ENCODE measurements around the gene CORIN. TPM values are rescaled to one million over a fixed set of nuclear protein-coding genes. Genes with fewer than 3 reads are reported as not detected.

Gene CORIN
- total RNA-seq, 1 donor from 2014 or later, result 0.51 TPM

- no peak overlapping the region for H3K27ac Mint-ChIP-seq (ENCODE audit: unreplicated experiment)
- DNase-seq (ENCODE audit: low spot score), result no peak
- H3K9me3 Mint-ChIP-seq (ENCODE audit: unreplicated experiment), result no peaks in the 10 kb centered on the region
- no peak for TF ChIP-seq CTCF (IDR thresholded peaks at IDR 0.05; ENCODE audit: unreplicated experiment)
- no peaks in the 10 kb centered on the region for H3K36me3 Mint-ChIP-seq (ENCODE audit: low read depth, unreplicated experiment)
- no peak overlapping the region for H3K4me3 Mint-ChIP-seq (ENCODE audit: unreplicated experiment)
- H3K27me3 Mint-ChIP-seq (ENCODE audit: unreplicated experiment), result peaks cover 2% of the 10 kb centered on the region
- no peaks in the 10 kb centered on the region for H3K4me1 Mint-ChIP-seq (ENCODE audit: unreplicated experiment)
These were observed 195.6 kb downstream of the CORIN start for GRCh38 chr4:47642191-47642830.

- Mint-ChIP-seq H3K9me3 (ENCODE audit: unreplicated experiment) (peaks cover 5% of the 10 kb centered on the region), H3K36me3 (ENCODE audit: low read depth, unreplicated experiment) (peaks cover 5% of the 10 kb centered on the region), H3K4me1 (ENCODE audit: unreplicated experiment) (no peaks in the 10 kb centered on the region), H3K27ac (ENCODE audit: unreplicated experiment) (no peak overlapping the region), H3K27me3 (ENCODE audit: unreplicated experiment) (peaks cover 2% of the 10 kb centered on the region), H3K4me3 (ENCODE audit: unreplicated experiment) (no peak overlapping the region)
- no peak for TF ChIP-seq CTCF (IDR thresholded peaks at IDR 0.05; ENCODE audit: unreplicated experiment)
- no peak for DNase-seq (ENCODE audit: low spot score)
These were observed 196.1 kb downstream of the CORIN start for GRCh38 chr4:47641755-47642154.

- Mint-ChIP-seq H3K4me1 (ENCODE audit: unreplicated experiment) (no peaks in the 10 kb centered on the region), H3K27ac (ENCODE audit: unreplicated experiment) (no peak overlapping the region), H3K9me3 (ENCODE audit: unreplicated experiment) (peaks cover 6% of the 10 kb centered on the region), H3K4me3 (ENCODE audit: unreplicated experiment) (no peak overlapping the region), H3K36me3 (ENCODE audit: low read depth, unreplicated experiment) (peaks cover 8% of the 10 kb centered on the region), H3K27me3 (ENCODE audit: unreplicated experiment) (peaks cover 2% of the 10 kb centered on the region)
- TF ChIP-seq CTCF (IDR thresholded peaks at IDR 0.05; ENCODE audit: unreplicated experiment), result no peak
- DNase-seq (ENCODE audit: low spot score), result no peak
These were observed 197.0 kb downstream of the CORIN start for GRCh38 chr4:47640911-47641310.

- peaks cover 6% of the 10 kb centered on the region for H3K9me3 Mint-ChIP-seq (ENCODE audit: unreplicated experiment)
- DNase-seq (ENCODE audit: low spot score), result no peak
- H3K4me3 Mint-ChIP-seq (ENCODE audit: unreplicated experiment), result no peak overlapping the region
- no peaks in the 10 kb centered on the region for H3K4me1 Mint-ChIP-seq (ENCODE audit: unreplicated experiment)
- peaks cover 8% of the 10 kb centered on the region for H3K36me3 Mint-ChIP-seq (ENCODE audit: low read depth, unreplicated experiment)
- H3K27ac Mint-ChIP-seq (ENCODE audit: unreplicated experiment), result no peak overlapping the region
- H3K27me3 Mint-ChIP-seq (ENCODE audit: unreplicated experiment), result peaks cover 2% of the 10 kb centered on the region
- no peak for TF ChIP-seq CTCF (IDR thresholded peaks at IDR 0.05; ENCODE audit: unreplicated experiment)
These were observed 198.3 kb downstream of the CORIN start for GRCh38 chr4:47639531-47639930.

- H3K4me3 Mint-ChIP-seq (ENCODE audit: unreplicated experiment), result no peak overlapping the region
- no peak for TF ChIP-seq CTCF (IDR thresholded peaks at IDR 0.05; ENCODE audit: unreplicated experiment)
- no peak overlapping the region for H3K27ac Mint-ChIP-seq (ENCODE audit: unreplicated experiment)
- no peaks in the 10 kb centered on the region for H3K9me3 Mint-ChIP-seq (ENCODE audit: unreplicated experiment)
- no peaks in the 10 kb centered on the region for H3K27me3 Mint-ChIP-seq (ENCODE audit: unreplicated experiment)
- no peaks in the 10 kb centered on the region for H3K36me3 Mint-ChIP-seq (ENCODE audit: low read depth, unreplicated experiment)
- peaks cover 3% of the 10 kb centered on the region for H3K4me1 Mint-ChIP-seq (ENCODE audit: unreplicated experiment)
- no peak for DNase-seq (ENCODE audit: low spot score)
These were observed 206.7 kb downstream of the CORIN start for GRCh38 chr4:47631161-47631560.

Measured in endothelial cell (in vitro differentiated cells).